Vagina (tissue), 2 donors: ENCODE results near the gene PPP2R5D.

ENCODE experiments used
- CTCF ChIP-seq, 3 experiments: fragments of 450-650 bp in 2 of 3; fragments of 200-600 bp in 1 of 3; sonication (generic) in 1 of 3; IDR thresholded peaks; one replicate each; pipeline ENCODE4 v1.5.1; 2017 to 2019; ENCODE audit warnings: antibody characterized with exemption in 3 of 3, mild to moderate bottlenecking in 2 of 3, moderate library complexity in 2 of 3
- POLR2A ChIP-seq, 2 donors: fragments of 450-650 bp; IDR thresholded peaks; one replicate each; pipeline ENCODE4 v1.6.1; 2017; ENCODE audit warnings: antibody characterized with exemption in 2 of 2, mild to moderate bottlenecking in 2 of 2, moderate library complexity in 2 of 2
- POLR2AphosphoS5 ChIP-seq, 2 donors: sonication (generic); formaldehyde crosslinking; IDR thresholded peaks; one replicate each; pipeline ENCODE4 v1.9.0; 2017; ENCODE audit warnings: antibody characterized with exemption in 2 of 2, mild to moderate bottlenecking in 2 of 2, low read depth in 1 of 2; ENCODE audit not compliant: insufficient read depth in 1 of 2

- TF ChIP-seq POLR2A (IDR thresholded peaks at IDR 0.05), result no peak
- TF ChIP-seq CTCF (IDR thresholded peaks at IDR 0.05), result no peak
- no peak for TF ChIP-seq POLR2AphosphoS5 (IDR thresholded peaks at IDR 0.05; ENCODE audit: insufficient read depth in 1 of 2, low read depth in 1 of 2)
These were observed 26.2 kb upstream of the PPP2R5D start for GRCh38 chr6:42958125-42958524.
